Panc1 (cell line): Measurements from ENCODE around the gene AMN. TPM values are rescaled to one million over a fixed set of nuclear protein-coding genes. Genes with fewer than 3 reads are reported as not detected.
A peak's percentile ranks its signal among the peaks of the same experiment; 100 is the strongest.

Experiments used
- ATAC-seq: fragments of 200-7000 bp; cut with Tn5 transposase; 2 replicates; pipeline ENCODE4 v1.9.1; 2020; ENCODE audit warnings: mild to moderate bottlenecking, moderate library complexity
- BruUV-seq: library from RNA; stranded (reverse); fragments of 400-500 nt; replicated peaks from 2 replicates; lab custom pipeline; 2021; lab: Mats Ljungman, UMichigan
- CTCF ChIA-PET: fragments of 300-600 bp; sonication (Branson Sonifier 250); formaldehyde crosslinking; loops from one replicate; lab custom pipeline; 2022; ENCODE audit warnings: antibody characterized with exemption; lab: Charles Lee
- POLR2A ChIA-PET: fragments of 300-600 bp; sonication (Branson Sonifier 250); formaldehyde crosslinking; loops from one replicate; lab custom pipeline; 2022; ENCODE audit warnings: antibody characterized with exemption; lab: Charles Lee
- DNase-seq: peaks from one replicate; pipeline ENCODE4 v3.0.0-alpha.2; 2010; ENCODE audit warnings: low read depth, low spot score
- H3K27ac ChIP-seq: 2 replicates; pipeline ENCODE4 v1.5.1; 2011; ENCODE audit warnings: mild to moderate bottlenecking, low read length, inconsistent platforms
- H3K27me3 ChIP-seq: fragments of 200-500 bp; sonication (Bioruptor generic); 2 replicates; pipeline ENCODE4 v1.6.0; 2014; ENCODE audit warnings: low read length, inconsistent platforms; ENCODE audit not compliant: control insufficient read depth, insufficient read depth
- H3K36me3 ChIP-seq: fragments of 200-500 bp; sonication (Bioruptor generic); 2 replicates; pipeline ENCODE4 v1.5.1; 2014; ENCODE audit warnings: inconsistent platforms, mild to moderate bottlenecking, low read length, moderate library complexity; ENCODE audit not compliant: control insufficient read depth, insufficient read depth
- H3K4me1 ChIP-seq: 2 replicates; pipeline ENCODE4 v1.5.1; 2011; ENCODE audit warnings: inconsistent platforms, mild to moderate bottlenecking, low read length, moderate library complexity; ENCODE audit not compliant: control insufficient read depth, insufficient read depth
- H3K4me3 ChIP-seq, 2 experiments: 2 replicates each; pipeline ENCODE4 v1.5.1; 2011 to 2012; ENCODE audit warnings: low read depth in 2 of 2, low read length in 2 of 2, mild to moderate bottlenecking in 2 of 2, inconsistent platforms in 1 of 2, moderate library complexity in 1 of 2
- H3K9me3 ChIP-seq: fragments of 200-500 bp; sonication (Bioruptor generic); 2 replicates; pipeline ENCODE4 v1.5.1; 2014; ENCODE audit warnings: low read depth, mild to moderate bottlenecking, inconsistent platforms, low read length, moderate library complexity; ENCODE audit not compliant: control insufficient read depth, insufficient read depth
- POLR2AphosphoS5 ChIP-seq: IDR thresholded peaks from 2 replicates; pipeline ENCODE4 v1.6.1; 2012; ENCODE audit warnings: mild to moderate bottlenecking, low read depth, low read length, moderate library complexity
- SIN3A ChIP-seq: IDR thresholded peaks from 2 replicates; pipeline ENCODE4 v1.6.1; 2012; ENCODE audit warnings: low read depth, mild to moderate bottlenecking, low read length, moderate library complexity, borderline replicate concordance; ENCODE audit not compliant: insufficient read depth
- TCF7L2 ChIP-seq: IDR thresholded peaks from 2 replicates; pipeline ENCODE4 v1.6.1; 2011; ENCODE audit warnings: mild to moderate bottlenecking, low read depth, low read length, inconsistent platforms
- in situ Hi-C: cut with HindIII; loops from 2 replicates; pipeline ENCODE4 v1.10.0; 2016; ENCODE audit warnings: low sequenced_read_pairs, low pct_unique_long_range_greater_than_20kb
- intact Hi-C: fragments of 100-400 bp; cut with micrococcal nuclease; formaldehyde crosslinking; loops from one replicate; pipeline ENCODE4 v1.10.0; 2022; ENCODE audit not compliant: unreplicated experiment
- total RNA-seq: library from RNA; stranded (reverse); gene quantifications from one replicate; pipeline ENCODE4 v1.2.1, GENCODE V29; 2021; ENCODE audit not compliant: unreplicated experiment
- TF ChIP-seq, protein P1 (sequence below), 2 experiments: IDR thresholded peaks; 2 replicates each; pipeline ENCODE4 v1.6.1; 2011 to 2012; ENCODE audit warnings: low read depth in 2 of 2, control low read depth in 1 of 2, low read length in 1 of 2, mild to moderate bottlenecking in 1 of 2, moderate library complexity in 1 of 2; ENCODE audit not compliant: insufficient read depth in 1 of 2
- TF ChIP-seq, protein P2 (sequence below): fragments of 450-650 bp; IDR thresholded peaks from 2 replicates; pipeline ENCODE4 v1.5.1; 2017; ENCODE audit warnings: mild to moderate bottlenecking

Gene AMN
- total RNA-seq, 1 experiment from 2014 or later: 0.44 TPM

DNA sequence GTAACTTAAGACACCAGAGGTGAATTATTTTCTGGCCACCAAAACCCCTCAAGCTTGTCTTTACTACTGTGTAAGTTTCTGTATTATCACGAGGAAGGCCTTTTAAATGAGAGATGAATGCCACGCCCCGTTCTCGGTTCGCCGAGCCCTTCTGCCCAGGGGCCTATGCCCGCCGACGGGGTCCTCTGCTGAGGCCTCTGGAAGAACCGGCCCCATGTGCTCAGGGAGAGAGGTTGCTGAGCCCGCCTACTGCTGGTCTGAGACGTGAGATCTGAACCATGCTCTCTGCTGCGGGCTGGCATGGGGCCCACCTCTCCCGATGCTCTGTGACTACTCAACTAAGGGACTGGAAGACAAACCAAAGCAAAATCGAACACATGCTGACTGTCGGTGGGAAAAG lies 21.0 kb downstream of the AMN start:
- Histone ChIP-seq H3K4me3 (no peak overlapping the region), H3K27ac (no peak overlapping the region), H3K9me3 (no peaks in the 10 kb centered on the region), H3K27me3 (no peaks in the 10 kb centered on the region), H3K4me1 (no peaks in the 10 kb centered on the region), H3K36me3 (0 out of 2 replicates have a peak, but pooled peaks cover 2% of the 10 kb centered on the region)
- TF ChIP-seq, protein P1, sequence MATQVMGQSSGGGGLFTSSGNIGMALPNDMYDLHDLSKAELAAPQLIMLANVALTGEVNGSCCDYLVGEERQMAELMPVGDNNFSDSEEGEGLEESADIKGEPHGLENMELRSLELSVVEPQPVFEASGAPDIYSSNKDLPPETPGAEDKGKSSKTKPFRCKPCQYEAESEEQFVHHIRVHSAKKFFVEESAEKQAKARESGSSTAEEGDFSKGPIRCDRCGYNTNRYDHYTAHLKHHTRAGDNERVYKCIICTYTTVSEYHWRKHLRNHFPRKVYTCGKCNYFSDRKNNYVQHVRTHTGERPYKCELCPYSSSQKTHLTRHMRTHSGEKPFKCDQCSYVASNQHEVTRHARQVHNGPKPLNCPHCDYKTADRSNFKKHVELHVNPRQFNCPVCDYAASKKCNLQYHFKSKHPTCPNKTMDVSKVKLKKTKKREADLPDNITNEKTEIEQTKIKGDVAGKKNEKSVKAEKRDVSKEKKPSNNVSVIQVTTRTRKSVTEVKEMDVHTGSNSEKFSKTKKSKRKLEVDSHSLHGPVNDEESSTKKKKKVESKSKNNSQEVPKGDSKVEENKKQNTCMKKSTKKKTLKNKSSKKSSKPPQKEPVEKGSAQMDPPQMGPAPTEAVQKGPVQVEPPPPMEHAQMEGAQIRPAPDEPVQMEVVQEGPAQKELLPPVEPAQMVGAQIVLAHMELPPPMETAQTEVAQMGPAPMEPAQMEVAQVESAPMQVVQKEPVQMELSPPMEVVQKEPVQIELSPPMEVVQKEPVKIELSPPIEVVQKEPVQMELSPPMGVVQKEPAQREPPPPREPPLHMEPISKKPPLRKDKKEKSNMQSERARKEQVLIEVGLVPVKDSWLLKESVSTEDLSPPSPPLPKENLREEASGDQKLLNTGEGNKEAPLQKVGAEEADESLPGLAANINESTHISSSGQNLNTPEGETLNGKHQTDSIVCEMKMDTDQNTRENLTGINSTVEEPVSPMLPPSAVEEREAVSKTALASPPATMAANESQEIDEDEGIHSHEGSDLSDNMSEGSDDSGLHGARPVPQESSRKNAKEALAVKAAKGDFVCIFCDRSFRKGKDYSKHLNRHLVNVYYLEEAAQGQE (IDR thresholded peaks at IDR 0.05; ENCODE audit: insufficient read depth in 1 of 2, low read depth in 2 of 2, low read length in 1 of 2): no peak
- TF ChIP-seq POLR2AphosphoS5 (no peak), SIN3A (no peak)
- TF ChIP-seq, protein P2, sequence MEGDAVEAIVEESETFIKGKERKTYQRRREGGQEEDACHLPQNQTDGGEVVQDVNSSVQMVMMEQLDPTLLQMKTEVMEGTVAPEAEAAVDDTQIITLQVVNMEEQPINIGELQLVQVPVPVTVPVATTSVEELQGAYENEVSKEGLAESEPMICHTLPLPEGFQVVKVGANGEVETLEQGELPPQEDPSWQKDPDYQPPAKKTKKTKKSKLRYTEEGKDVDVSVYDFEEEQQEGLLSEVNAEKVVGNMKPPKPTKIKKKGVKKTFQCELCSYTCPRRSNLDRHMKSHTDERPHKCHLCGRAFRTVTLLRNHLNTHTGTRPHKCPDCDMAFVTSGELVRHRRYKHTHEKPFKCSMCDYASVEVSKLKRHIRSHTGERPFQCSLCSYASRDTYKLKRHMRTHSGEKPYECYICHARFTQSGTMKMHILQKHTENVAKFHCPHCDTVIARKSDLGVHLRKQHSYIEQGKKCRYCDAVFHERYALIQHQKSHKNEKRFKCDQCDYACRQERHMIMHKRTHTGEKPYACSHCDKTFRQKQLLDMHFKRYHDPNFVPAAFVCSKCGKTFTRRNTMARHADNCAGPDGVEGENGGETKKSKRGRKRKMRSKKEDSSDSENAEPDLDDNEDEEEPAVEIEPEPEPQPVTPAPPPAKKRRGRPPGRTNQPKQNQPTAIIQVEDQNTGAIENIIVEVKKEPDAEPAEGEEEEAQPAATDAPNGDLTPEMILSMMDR: no peak
- ChIA-PET POLR2A (no interaction called here), CTCF (no interaction called here)
- DNase-seq: no peak
- intact Hi-C loops: no loop called here
- in situ Hi-C loops: no loop called here
- BruUV-seq: no TSS peak
- ATAC-seq: no peak

DNA sequence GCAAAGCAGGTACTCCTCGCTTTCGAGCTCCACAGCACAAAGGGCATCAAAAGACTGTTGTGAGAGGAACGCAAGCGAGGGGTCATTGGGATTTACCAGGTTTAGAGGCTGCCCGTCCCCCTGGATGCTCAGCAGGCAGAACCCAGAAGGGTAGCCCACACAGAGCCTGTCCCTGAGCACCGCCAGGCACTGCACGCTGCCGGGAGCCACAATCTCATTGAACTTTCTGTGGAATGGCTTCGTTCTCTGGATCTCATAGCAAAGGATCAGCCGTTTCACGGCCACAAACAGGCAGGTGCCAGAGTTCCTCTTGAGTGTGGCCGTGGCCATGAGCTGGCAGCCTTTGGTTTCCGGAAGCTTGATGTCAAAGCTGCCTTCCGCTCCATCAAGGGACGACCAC lies 21.5 kb downstream of the AMN start:
- no peak for DNase-seq
- ATAC-seq: no peak
- Histone ChIP-seq H3K27ac (no peak overlapping the region), H3K36me3 (0 out of 2 replicates have a peak, but pooled peaks cover 2% of the 10 kb centered on the region), H3K4me1 (no peaks in the 10 kb centered on the region), H3K9me3 (no peaks in the 10 kb centered on the region), H3K27me3 (no peaks in the 10 kb centered on the region), H3K4me3 (no peak overlapping the region)
- BruUV-seq: TSS peak; percentile 40
- intact Hi-C loops (no loop called here), in situ Hi-C loops (no loop called here)
- ChIA-PET POLR2A (interaction anchor here (0.6 kb wide), 1 partner anchor 161 kb away, joined by 3 read pairs; no protein-coding TSS in a partner anchor), CTCF (no interaction called here)
- TF ChIP-seq, protein P2: no peak
- TF ChIP-seq TCF7L2 (no peak), SIN3A (no peak)
- TF ChIP-seq, protein P1 (IDR thresholded peaks at IDR 0.05; ENCODE audit: insufficient read depth in 1 of 2, low read depth in 2 of 2, low read length in 1 of 2): no peak
